Left lung (tissue), 10 donors: ENCODE results near the gene PREX1. TPM values are rescaled to one million over a fixed set of nuclear protein-coding genes. Genes with fewer than 3 reads are reported as not detected.

Experiments
- ATAC-seq: fragments of 200-7000 bp; cut with Tn5 transposase; one replicate; pipeline ENCODE4 v1.9.1; 2020; ENCODE audit warnings: moderate library complexity
- DNase-seq, 4 donors: peaks; one replicate each; pipeline ENCODE4 v3.0.0-alpha.2; 2013 to 2020
- H3K27ac ChIP-seq, 2 donors: fragments of 200-600 bp; sonication (generic) in 1 of 2; one replicate each; pipeline versions ENCODE4 v1.5.0 to v1.8.0; 2020 to 2021
- H3K27me3 ChIP-seq, 2 donors: fragments of 200-600 bp; sonication (generic) in 1 of 2; one replicate each; pipeline versions ENCODE4 v1.5.0 to v1.8.0; 2020 to 2021
- H3K36me3 ChIP-seq, 2 donors: fragments of 200-600 bp; sonication (generic) in 1 of 2; one replicate each; pipeline versions ENCODE4 v1.5.0 to v1.8.0; 2020 to 2021
- H3K4me1 ChIP-seq, 2 donors: fragments of 200-600 bp; one replicate each; pipeline ENCODE4 v1.8.0; 2021
- H3K4me3 ChIP-seq, 2 donors: fragments of 200-600 bp; sonication (generic) in 1 of 2; one replicate each; pipeline versions ENCODE4 v1.5.0 to v1.8.0; 2020 to 2021; ENCODE audit warnings: mild to moderate bottlenecking in 1 of 2
- H3K9me3 ChIP-seq, 2 donors: fragments of 200-600 bp; sonication (generic) in 1 of 2; one replicate each; pipeline versions ENCODE4 v1.5.0 to v1.8.0; 2020 to 2021
- CTCF ChIP-seq, 2 donors: fragments of 200-600 bp; sonication (generic) in 1 of 2; IDR thresholded peaks; one replicate each; pipeline versions ENCODE4 v1.5.0 to v1.8.0; 2021; ENCODE audit warnings: antibody characterized with exemption in 2 of 2
- intact Hi-C, 2 donors: fragments of 100-400 bp; cut with DNase I; formaldehyde crosslinking; loops; one replicate each; pipeline versions ENCODE4 v1.11.2 to v1.14.2; 2022
- polyA plus RNA-seq, 6 donors: library from polyadenylated mRNA; unstranded; fragments of 120-200 nt; gene quantifications; one replicate each; pipeline ENCODE4 v1.2.1, GENCODE V29; 2013; ENCODE audit not compliant: insufficient read length in 6 of 6
- total RNA-seq, 2 donors: library from RNA; stranded (reverse); fragmentation: NEBNext Ultra II Directional; extraction: Animal tissue kit (Norgen Biotek cat#: 25700); gene quantifications; one replicate each; pipeline ENCODE4 v1.2.1, GENCODE V29; 2021
- donor health status: DM: no; HTN: yes; CAD: no.
- donor health status: DM: no; HTN: no; CAD: no.

PREX1 gene
- total and polyA plus RNA-seq, 8 donors: 20.3 to 111 (median 26.1) TPM

- ATAC-seq: no peak
- H3K27me3 ChIP-seq: peaks cover 0 to 37% of the 10 kb centered on the region in 2 donors
- TF ChIP-seq CTCF (IDR thresholded peaks at IDR 0.05): no peak
- no peak overlapping the region for H3K4me3 ChIP-seq
- H3K4me1 ChIP-seq: peaks cover 19 to 96% of the 10 kb centered on the region in 2 donors
- peak overlapping the region in 1 of 2 donors; percentile 76 for H3K27ac ChIP-seq
- DNase-seq: no peak
- no peaks in the 10 kb centered on the region for H3K9me3 ChIP-seq
- intact Hi-C loops: no loop called here
- H3K36me3 ChIP-seq: no peaks in the 10 kb centered on the region
Measured at GRCh38 chr20:48786951-48787705, 40.7 kb downstream of the PREX1 start.

GRCh38 chr20:48785801-48786200, 42.0 kb downstream of the PREX1 start:
- ATAC-seq: no peak

GRCh38 chr20:48785256-48785655, 42.5 kb downstream of the PREX1 start:
- H3K4me3 ChIP-seq: no peak overlapping the region
- no peak for DNase-seq
- no peak for ATAC-seq
- no peak for TF ChIP-seq CTCF (IDR thresholded peaks at IDR 0.05)
- peaks cover 4 to 96% of the 10 kb centered on the region in 2 donors for H3K4me1 ChIP-seq
- intact Hi-C loops: no loop called here
- peaks cover 0 to 32% of the 10 kb centered on the region in 2 donors for H3K27me3 ChIP-seq
- H3K9me3 ChIP-seq: no peaks in the 10 kb centered on the region
- H3K27ac ChIP-seq: no peak overlapping the region
- no peaks in the 10 kb centered on the region for H3K36me3 ChIP-seq

More at GRCh38 chr20:48785801-48786200, 42.0 kb downstream of the PREX1 start:
- Histone ChIP-seq H3K27ac (no peak overlapping the region), H3K9me3 (no peaks in the 10 kb centered on the region), H3K27me3 (peaks cover 0 to 37% of the 10 kb centered on the region in 2 donors), H3K4me1 (peaks cover 7 to 96% of the 10 kb centered on the region in 2 donors), H3K36me3 (no peaks in the 10 kb centered on the region), H3K4me3 (no peak overlapping the region)
- TF ChIP-seq CTCF (IDR thresholded peaks at IDR 0.05): no peak
- intact Hi-C loops: no loop called here
- no peak for DNase-seq

GRCh38 chr20:48784273-48784641, 43.5 kb downstream of the PREX1 start:
- intact Hi-C loops: no loop called here

More at GRCh38 chr20:48784273-48784641, 43.5 kb downstream of the PREX1 start:
- H3K27me3 ChIP-seq: peaks cover 0 to 27% of the 10 kb centered on the region in 2 donors
- DNase-seq: no peak
- H3K4me1 ChIP-seq: peaks cover 4 to 95% of the 10 kb centered on the region in 2 donors
- no peaks in the 10 kb centered on the region for H3K36me3 ChIP-seq
- H3K9me3 ChIP-seq: peaks cover 0 to 3% of the 10 kb centered on the region in 2 donors
- H3K27ac ChIP-seq: no peak overlapping the region
- ATAC-seq: no peak
- TF ChIP-seq CTCF (IDR thresholded peaks at IDR 0.05): no peak
- no peak overlapping the region for H3K4me3 ChIP-seq
